ENCODE results near the gene SH3BP4.
"Not testable (repeated sequence)": the region's sequence is repeated elsewhere in the genome, so short reads cannot be mapped to it uniquely, and the experiment has no call there.

SH3BP4 gene

DNA sequence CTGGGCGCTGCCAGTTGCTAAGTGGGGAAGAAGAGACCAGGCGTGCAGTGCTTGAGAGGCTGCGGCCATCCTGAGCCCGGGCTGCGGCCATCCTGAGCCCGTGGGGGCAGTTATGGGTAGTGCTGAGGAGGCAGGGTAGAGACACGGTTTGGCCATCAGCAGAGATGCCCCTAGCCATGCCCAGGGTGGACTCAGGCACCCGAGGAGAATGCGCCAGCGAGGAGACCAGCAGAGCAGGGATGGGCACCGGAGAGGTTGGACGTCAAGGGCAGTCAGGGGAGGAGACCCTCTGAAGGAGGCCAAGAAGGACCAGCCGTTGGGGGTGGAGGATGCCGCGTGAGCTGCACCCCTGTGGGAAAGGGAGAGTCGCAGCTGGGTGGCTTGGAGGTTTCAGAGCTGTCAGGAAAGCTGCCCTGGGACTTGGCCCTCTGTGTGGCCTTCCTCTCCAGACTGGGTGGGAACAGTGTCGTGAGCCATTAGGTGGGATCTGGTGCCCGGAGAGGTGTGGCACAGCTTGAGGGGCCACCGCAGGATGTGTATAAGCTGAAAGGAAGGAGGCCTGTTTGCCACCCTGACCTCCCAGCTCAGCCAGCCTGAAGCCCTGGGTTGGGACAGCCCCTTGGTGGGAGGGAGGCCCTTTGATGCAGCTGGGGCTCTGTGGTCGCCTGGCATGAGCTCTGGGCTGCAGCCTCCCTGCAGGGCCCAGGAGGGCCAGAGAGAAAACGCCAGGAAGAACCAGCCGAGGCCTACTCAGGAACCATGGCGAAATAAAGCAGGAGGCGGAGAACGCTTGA, 56.0 kb downstream of the SH3BP4 start:
- TF ChIP-seq POLR2A (IDR thresholded peaks at IDR 0.05; ENCODE audit: low read length), result no peak
- TF ChIP-seq GATA1 (IDR thresholded peaks at IDR 0.05; ENCODE audit: low read depth, low read length), result no peak
- no peak for DNase-seq

DNA sequence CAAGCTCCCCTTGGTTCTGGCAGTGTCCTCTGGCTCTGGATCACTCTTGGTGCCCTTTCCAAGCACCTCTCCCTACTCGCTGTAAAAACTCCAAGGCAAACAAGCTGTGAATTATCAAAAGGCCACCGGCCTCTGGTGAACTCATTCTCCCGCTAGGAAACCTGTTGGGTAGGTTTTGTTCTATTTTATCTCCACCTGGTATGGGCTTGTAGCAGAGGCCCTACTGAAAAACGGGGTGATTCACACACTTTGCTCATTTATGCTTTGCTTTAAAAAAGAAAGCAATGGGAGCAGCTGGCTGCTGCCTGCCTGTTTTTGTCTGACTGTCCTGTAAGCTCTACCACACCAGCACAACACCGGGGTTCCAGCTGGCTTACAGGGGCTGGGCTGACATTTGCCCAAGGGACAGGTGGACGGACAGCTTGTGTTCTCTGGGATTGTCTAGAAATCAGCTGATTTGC, 56.8 kb downstream of the SH3BP4 start:
- TF ChIP-seq POLR2A (IDR thresholded peaks at IDR 0.05; ENCODE audit: low read length), result no peak
- no peak for TF ChIP-seq GATA1 (IDR thresholded peaks at IDR 0.05; ENCODE audit: low read depth, low read length)
- DNase-seq, result no peak

DNA sequence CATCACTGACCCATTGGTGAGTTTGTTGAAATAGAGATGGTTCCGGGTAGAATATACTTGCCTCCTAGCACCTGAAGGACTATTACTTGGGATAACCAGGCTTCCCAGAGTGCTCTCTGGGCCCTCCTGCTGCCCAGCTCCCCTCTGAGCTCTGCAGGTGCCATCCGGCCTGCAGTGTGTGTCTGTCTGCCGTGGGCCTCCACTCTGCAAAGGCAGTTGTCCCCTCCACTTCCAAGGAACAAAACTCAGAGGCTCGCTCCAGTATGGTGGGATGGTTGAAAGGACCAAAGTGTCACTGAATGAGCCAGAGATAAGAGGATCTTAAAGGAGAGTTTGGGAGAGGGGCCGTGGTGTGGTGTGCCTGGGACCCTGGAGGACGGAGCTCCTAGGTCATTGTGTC, 57.3 kb downstream of the SH3BP4 start:
- TF ChIP-seq POLR2A (IDR thresholded peaks at IDR 0.05; ENCODE audit: low read length), result no peak
- TF ChIP-seq GATA1 (IDR thresholded peaks at IDR 0.05; ENCODE audit: low read depth, low read length), result no peak
- no peak for DNase-seq

DNA sequence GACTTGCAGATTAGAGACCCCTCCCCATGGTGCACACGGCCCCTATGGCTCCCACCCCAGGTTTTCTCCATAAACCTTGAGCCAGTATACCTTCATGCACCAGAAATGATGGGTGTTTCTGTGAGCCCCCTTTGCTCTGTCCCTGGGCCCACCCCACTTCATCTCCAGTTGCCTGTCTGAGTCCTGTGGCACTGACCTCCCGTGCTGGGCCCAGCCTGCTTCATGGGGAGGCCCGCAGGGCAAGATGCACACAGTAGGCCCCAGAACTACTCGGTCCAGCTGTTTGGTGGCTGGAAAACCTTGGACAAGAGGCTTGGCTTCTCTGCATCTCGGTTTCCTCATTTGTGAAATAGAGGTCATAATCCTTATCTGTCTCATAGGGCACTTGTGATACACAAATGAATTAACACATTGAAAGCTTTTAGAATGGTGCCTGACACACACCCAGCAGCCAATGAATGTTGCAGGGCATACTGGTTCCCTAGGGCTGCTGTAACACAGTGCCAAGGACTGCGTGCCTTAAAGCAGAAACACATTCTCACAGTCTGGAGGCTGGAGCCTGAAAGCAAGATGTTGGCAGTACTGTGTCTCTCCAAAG, 58.4 kb downstream of the SH3BP4 start:
- no peak for TF ChIP-seq POLR2A (IDR thresholded peaks at IDR 0.05; ENCODE audit: low read length)
- no peak for TF ChIP-seq GATA1 (IDR thresholded peaks at IDR 0.05; ENCODE audit: low read depth, low read length)
- no peak for DNase-seq

DNA sequence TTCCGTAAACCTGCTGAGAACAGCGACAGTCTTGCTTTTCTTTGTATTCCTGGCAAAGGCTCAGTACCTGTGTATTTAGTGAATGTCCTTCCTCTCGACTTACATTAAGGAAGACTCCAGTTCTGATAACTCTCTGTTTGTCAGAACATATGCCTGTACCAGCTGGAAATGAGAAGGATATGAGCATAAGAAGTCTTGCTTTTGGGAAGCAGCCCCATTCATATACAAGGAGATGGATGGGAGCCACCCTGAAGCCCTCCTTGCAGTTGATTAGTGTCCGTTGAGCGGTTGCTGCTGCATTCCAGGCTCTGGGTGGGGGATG, 59.8 kb downstream of the SH3BP4 start:
- no peak for DNase-seq
- TF ChIP-seq GATA1 (IDR thresholded peaks at IDR 0.05; ENCODE audit: low read depth, low read length) (no peak), POLR2A (IDR thresholded peaks at IDR 0.05; ENCODE audit: low read length) (no peak)

DNA sequence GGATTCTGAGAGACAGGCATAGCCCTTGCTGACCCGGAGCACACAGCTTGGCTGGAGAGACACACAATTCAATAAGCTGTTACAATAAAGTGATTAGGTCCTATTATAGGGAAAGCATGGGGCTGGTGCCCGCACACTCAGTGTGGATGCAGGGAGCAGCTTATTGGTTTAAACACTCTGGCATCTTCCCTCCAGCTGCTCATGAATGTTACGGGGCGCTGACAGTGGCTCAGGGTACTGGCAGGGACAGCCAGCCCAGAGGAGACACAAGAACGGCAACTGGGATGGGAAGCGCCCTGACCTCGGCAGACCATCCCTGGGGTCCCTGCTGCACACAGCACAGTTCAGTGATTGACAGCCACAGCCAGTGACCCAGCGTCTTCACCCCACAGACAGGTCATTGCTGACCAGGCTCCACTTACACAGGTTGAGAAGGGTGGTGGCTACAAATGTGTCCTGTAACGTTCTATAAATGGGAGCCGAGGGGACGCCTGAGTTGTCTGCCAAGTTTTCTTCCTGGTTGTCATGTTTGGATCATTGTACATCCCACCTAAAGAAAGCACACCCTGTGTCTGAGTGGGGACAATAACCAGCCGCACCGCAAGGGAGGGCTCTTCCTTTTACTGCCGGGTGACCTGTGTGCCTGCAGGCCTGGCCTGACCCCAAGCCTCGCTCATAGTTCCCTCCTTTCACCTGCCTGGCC, 60.3 kb downstream of the SH3BP4 start:
- TF ChIP-seq POLR2A (IDR thresholded peaks at IDR 0.05; ENCODE audit: low read length) (no peak), GATA1 (IDR thresholded peaks at IDR 0.05; ENCODE audit: low read depth, low read length) (no peak)
- DNase-seq, result no peak

DNA sequence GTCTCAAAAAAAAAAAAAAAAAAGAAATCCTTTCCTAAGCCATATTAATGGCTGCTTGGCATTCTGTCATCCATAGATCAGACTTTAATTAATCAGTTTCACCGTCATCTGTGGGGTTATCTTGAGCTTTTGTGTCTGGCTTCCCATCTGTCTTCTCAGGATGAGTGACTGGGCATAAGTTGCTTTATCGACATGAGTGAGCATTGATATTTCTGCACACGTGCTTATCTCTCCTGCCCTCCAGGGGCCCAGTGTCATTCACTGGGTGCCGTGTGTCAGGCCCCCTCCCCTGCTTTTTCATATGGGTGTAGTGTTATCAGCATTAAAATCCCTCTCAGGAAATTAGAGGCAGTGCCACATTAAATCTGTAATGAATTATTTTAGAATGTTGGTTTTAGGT, 65.6 kb downstream of the SH3BP4 start:
- TF ChIP-seq GATA1 (IDR thresholded peaks at IDR 0.05; ENCODE audit: low read depth, low read length), result no peak
- TF ChIP-seq POLR2A (IDR thresholded peaks at IDR 0.05; ENCODE audit: low read length), result no peak
- peak in 1 of 2 experiments; percentile 47 for DNase-seq

DNA sequence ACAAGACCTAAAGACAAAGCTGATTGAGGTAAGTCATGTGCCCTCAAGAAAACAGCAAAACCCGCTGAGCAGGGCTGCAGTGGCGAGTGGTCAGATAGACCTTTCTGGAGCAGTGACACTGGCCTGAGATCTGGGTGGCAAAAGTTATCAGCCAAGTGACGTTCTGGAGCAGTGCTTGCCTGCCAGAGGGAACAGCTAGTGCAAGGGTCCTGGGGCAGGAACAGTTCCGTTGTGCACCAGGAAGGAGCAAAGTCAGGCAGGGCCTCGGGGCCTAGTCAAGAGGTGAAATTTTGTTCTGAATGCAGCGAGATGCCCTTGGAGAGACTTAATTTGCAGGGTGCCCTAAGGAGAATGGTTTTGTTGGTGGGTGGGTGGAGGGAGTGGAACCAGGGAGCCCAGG, 67.0 kb downstream of the SH3BP4 start:
- TF ChIP-seq GATA1 (IDR thresholded peaks at IDR 0.05; ENCODE audit: low read depth, low read length) (no peak), POLR2A (IDR thresholded peaks at IDR 0.05; ENCODE audit: low read length) (no peak)
- no peak for DNase-seq

DNA sequence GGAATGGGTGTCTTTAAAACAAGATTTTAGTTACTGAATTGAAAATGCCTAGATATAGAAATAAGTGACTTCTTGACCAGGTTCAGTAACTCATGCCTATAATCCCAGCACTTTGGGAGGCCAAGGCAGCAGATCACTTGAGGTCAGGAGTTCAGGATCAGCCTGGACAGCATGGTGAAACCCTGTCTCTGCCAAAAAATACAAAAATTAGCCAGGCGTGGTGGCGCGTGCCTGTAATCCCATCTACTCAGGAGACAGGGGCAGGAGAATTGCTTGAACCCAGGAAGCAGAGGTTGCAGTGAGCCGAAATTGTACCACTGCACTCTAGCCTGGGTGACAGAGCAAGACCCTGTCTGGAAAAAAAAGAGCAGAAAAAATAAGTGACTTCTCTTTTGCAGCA, 68.3 kb downstream of the SH3BP4 start:
- DNase-seq, result not testable (repeated sequence)

DNA sequence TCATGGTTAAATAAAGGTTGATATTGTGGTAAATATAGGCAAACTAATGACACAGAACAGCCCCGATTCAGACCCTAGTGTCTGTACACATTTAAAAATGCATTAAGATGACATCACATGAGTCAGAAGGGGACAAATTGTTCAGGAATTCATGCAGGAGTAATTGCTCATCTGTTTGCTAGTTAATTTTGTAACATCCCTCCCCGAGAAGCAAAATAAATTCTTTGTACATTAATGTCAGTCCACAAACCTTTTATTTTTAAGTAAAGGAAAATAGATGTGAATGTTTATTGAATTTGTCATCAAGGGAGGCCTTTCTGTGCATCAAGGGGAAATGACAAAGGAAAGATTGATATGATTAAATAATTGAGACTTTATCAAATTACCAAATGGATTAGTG, 69.9 kb downstream of the SH3BP4 start:
- no peak for TF ChIP-seq POLR2A (IDR thresholded peaks at IDR 0.05; ENCODE audit: low read length)
- no peak for TF ChIP-seq GATA1 (IDR thresholded peaks at IDR 0.05; ENCODE audit: low read depth, low read length)
- DNase-seq, result no peak

DNA sequence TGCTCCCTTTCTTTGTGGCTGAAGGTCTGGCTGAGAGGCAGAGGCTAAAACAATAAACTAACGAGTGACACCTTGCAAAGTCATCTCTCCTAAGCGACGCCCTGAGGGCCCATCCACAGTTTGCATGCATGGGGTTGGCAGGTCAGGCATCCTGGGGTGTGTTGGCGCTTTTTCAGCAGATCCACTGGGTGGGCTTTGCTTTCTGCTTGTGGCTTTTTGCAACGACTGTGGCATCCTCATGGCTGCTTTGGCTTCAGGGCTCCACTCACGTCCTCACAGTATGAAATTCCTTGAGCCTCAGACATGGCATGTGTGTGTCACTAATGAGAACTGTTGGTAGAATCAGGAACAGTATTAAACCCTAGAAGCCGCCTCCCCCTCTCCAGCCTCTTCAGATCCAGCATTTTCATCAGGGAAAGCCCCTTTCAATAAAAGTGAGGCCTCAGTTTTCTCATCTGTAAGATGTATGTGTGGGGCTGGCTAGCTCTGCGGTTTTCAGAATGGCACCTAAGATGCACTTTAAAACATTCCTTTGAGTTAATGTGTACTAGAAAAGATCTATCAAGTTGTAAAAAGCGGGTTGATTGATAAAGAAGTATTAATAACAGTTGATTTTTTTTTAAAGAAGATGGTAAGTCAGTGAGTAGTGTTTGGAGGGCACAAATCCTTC, 72.5 kb downstream of the SH3BP4 start:
- TF ChIP-seq GATA1 (IDR thresholded peaks at IDR 0.05; ENCODE audit: low read depth, low read length) (no peak), POLR2A (IDR thresholded peaks at IDR 0.05; ENCODE audit: low read length) (no peak)
- no peak for DNase-seq

DNA sequence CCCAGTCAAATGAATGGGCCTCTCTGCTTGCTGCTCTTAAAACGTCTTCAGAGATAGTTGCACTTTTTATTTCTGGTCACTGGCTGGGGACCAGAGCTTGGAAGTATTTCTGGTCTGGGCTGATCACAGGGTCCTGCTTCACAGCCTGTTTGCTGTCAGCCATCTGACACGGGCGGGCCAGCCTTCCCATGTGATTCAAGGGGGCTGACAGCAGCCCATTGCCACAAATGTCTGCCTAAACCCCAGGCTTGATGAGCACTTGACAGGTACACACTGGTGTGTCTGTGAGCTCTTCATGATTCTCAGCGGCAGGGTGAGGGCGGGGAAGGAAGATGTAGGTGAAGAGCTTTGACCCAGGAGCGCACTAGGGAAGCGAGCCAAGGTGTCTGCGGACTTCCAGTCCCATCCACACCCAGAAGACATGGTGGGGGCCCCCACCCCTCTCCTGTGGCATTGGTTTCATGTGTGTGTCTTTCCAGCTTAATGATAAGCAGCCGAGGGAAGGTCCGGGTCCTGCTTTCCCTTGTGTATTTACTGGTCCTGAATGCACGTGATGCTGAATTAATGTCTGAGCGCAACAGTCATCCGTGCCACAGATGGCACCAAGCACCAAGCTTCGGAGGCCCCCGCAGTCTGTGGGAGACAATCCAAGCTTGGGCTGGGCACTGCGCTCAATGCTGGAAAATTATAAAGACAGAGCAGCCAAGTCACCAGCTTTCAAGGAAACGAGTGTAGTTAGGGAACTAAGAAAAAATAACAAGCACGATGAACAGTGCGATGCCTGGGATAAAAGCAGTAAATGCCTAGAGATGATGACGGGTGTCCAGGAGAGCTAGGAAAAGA, 73.3 kb downstream of the SH3BP4 start:
- DNase-seq, result no peak
- TF ChIP-seq GATA1 (IDR thresholded peaks at IDR 0.05; ENCODE audit: low read depth, low read length) (no peak), POLR2A (IDR thresholded peaks at IDR 0.05; ENCODE audit: low read length) (no peak)

DNA sequence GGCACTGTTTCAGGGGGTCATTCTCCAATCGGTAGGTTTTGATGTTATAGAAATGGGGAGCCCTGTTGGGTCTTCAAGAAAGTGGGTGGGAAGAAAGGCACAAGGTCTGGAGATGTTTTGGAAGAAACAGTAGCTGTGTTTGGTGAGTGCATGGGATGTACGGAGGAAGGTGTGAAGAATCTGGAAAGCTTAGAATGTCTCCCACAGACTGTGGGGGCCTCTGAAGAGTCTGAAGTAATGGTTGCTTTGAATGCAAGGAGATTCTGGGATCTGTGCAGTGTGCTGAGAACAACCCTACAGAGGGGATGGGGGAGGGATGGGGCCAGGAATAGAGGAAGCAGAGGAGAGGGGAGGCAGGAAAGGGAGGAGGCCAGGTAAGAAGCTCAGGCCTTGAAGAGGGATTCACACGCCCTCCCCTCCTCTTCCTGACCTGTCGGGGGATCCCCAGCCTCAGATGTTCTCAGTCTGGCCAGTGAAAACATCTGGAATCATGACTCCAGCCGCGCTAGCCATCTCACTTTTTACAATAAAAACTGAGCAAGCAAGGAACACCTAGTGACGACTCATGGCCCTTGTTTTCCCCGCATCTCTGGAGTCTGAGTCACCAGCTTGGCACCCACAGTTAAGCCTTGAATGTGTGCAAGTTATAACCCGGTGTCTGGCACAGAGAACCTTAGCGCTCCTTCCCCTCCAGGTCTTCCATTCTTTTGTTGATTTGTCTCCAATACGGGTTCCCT, 74.2 kb downstream of the SH3BP4 start:
- no peak for DNase-seq
- no peak for TF ChIP-seq POLR2A (IDR thresholded peaks at IDR 0.05; ENCODE audit: low read length)
- TF ChIP-seq GATA1 (IDR thresholded peaks at IDR 0.05; ENCODE audit: low read depth, low read length), result no peak

Measured in erythroblast (primary cell).